ENCODE results near the gene DXO.

The DXO gene

GRCh38 chr6:31948753-31949413 is 23.1 kb downstream of the DXO start:
- no peak overlapping the region for H3K4me3 ChIP-seq (ENCODE audit: low read length)
- TF ChIP-seq, protein P1, sequence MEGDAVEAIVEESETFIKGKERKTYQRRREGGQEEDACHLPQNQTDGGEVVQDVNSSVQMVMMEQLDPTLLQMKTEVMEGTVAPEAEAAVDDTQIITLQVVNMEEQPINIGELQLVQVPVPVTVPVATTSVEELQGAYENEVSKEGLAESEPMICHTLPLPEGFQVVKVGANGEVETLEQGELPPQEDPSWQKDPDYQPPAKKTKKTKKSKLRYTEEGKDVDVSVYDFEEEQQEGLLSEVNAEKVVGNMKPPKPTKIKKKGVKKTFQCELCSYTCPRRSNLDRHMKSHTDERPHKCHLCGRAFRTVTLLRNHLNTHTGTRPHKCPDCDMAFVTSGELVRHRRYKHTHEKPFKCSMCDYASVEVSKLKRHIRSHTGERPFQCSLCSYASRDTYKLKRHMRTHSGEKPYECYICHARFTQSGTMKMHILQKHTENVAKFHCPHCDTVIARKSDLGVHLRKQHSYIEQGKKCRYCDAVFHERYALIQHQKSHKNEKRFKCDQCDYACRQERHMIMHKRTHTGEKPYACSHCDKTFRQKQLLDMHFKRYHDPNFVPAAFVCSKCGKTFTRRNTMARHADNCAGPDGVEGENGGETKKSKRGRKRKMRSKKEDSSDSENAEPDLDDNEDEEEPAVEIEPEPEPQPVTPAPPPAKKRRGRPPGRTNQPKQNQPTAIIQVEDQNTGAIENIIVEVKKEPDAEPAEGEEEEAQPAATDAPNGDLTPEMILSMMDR (IDR thresholded peaks at IDR 0.05; ENCODE audit: insufficient read depth, low read depth, low read length, missing control alignments): no peak
- peak; percentile 75 for DNase-seq (ENCODE audit: low read depth)

GRCh38 chr6:31948306-31948705 is 23.6 kb downstream of the DXO start:
- DNase-seq (ENCODE audit: low read depth): no peak
- TF ChIP-seq, protein P1 (IDR thresholded peaks at IDR 0.05; ENCODE audit: insufficient read depth, low read depth, low read length, missing control alignments): no peak
- no peak overlapping the region for H3K4me3 ChIP-seq (ENCODE audit: low read length)

DNA sequence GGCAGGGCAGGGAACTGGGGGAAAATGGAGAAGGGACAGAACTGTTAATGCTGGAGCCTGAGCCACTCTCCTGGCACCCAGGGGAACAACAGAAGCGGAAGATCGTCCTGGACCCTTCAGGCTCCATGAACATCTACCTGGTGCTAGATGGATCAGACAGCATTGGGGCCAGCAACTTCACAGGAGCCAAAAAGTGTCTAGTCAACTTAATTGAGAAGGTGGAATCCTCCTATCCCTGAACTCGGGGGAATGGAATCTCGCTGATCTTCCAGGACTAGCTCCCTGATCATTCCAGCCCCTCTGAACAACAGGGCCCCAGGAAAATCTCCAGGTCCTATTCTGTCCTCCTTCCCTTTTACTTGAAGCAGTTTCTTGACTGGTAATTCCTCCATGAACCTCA is 24.1 kb downstream of the DXO start:
- no peak for DNase-seq (ENCODE audit: low read depth)
- no peak overlapping the region for H3K4me3 ChIP-seq (ENCODE audit: low read length)
- TF ChIP-seq, protein P1 (IDR thresholded peaks at IDR 0.05; ENCODE audit: insufficient read depth, low read depth, low read length, missing control alignments): no peak

- no peak overlapping the region for H3K4me3 ChIP-seq (ENCODE audit: low read length)
- TF ChIP-seq, protein P1 (IDR thresholded peaks at IDR 0.05; ENCODE audit: insufficient read depth, low read depth, low read length, missing control alignments): no peak
- no peak for DNase-seq (ENCODE audit: low read depth)
Measured at GRCh38 chr6:31947070-31947675, 24.8 kb downstream of the DXO start.

- TF ChIP-seq, protein P1 (IDR thresholded peaks at IDR 0.05; ENCODE audit: insufficient read depth, low read depth, low read length, missing control alignments): no peak
- no peak overlapping the region for H3K4me3 ChIP-seq (ENCODE audit: low read length)
- DNase-seq (ENCODE audit: low read depth): no peak
Measured at GRCh38 chr6:31946370-31946885, 25.5 kb downstream of the DXO start.

GRCh38 chr6:31945507-31946369 is 26.2 kb downstream of the DXO start, which contains the start of gene CFB:
Gene CFB (plus strand): TSS chr6:31946095. CDS start chr6:31946222, 127 bp downstream.
- no peak within 1 kb of the TSS for H3K4me3 ChIP-seq (ENCODE audit: low read length)
- DNase-seq (ENCODE audit: low read depth): peak; percentile 91
- TF ChIP-seq, protein P1 (IDR thresholded peaks at IDR 0.05; ENCODE audit: insufficient read depth, low read depth, low read length, missing control alignments): no peak

All from epithelial cell of esophagus (primary cell).